ENCODE data around the gene TIMM13. TPM values are rescaled to one million over a fixed set of nuclear protein-coding genes. Genes with fewer than 3 reads are reported as not detected.
A peak's percentile ranks its signal among the peaks of the same experiment; 100 is the strongest.

The TIMM13 gene
- total RNA-seq, 1 experiment from 2014 or later: 188 TPM

GRCh38 chr19:2391118-2391725, 36.2 kb downstream of the TIMM13 start:
- Mint-ChIP-seq H3K36me3 (ENCODE audit: insufficient read depth, unreplicated experiment) (no peaks in the 10 kb centered on the region), H3K4me1 (ENCODE audit: insufficient read depth, unreplicated experiment) (peaks cover 12% of the 10 kb centered on the region), H3K27me3 (ENCODE audit: insufficient read depth, unreplicated experiment) (no peaks in the 10 kb centered on the region), H3K27ac (ENCODE audit: low read depth, unreplicated experiment) (no peak overlapping the region), H3K4me3 (ENCODE audit: unreplicated experiment) (no peak overlapping the region), H3K9me3 (ENCODE audit: unreplicated experiment) (no peaks in the 10 kb centered on the region)
- CTCF ChIA-PET: interaction anchor here (0.6 to 2.8 kb wide), 21 partner anchors 8 to 358 kb away, joined by 3 to 12 read pairs (median 4); no protein-coding TSS in a partner anchor
- peak; percentile 78 for TF ChIP-seq CTCF (IDR thresholded peaks at IDR 0.05; ENCODE audit: unreplicated experiment)
- intact Hi-C loops (cut with micrococcal nuclease): loop anchor here (1.0 to 2.0 kb wide), 4 partner anchors 62 to 235 kb away; partner anchors contain the start of genes LSM7, PLEKHJ1, SF3A2 and SPPL2B
- peak; percentile 76 for DNase-seq (ENCODE audit: unreplicated experiment)
- BruUV-seq (replicated peaks): no TSS peak
- POLR2A ChIA-PET: no interaction called here

- BruUV-seq (replicated peaks): no TSS peak
- Mint-ChIP-seq H3K9me3 (ENCODE audit: unreplicated experiment) (no peaks in the 10 kb centered on the region), H3K27me3 (ENCODE audit: insufficient read depth, unreplicated experiment) (no peaks in the 10 kb centered on the region), H3K4me1 (ENCODE audit: insufficient read depth, unreplicated experiment) (peaks cover 18% of the 10 kb centered on the region), H3K4me3 (ENCODE audit: unreplicated experiment) (no peak overlapping the region), H3K36me3 (ENCODE audit: insufficient read depth, unreplicated experiment) (no peaks in the 10 kb centered on the region), H3K27ac (ENCODE audit: low read depth, unreplicated experiment) (no peak overlapping the region)
- TF ChIP-seq CTCF (IDR thresholded peaks at IDR 0.05; ENCODE audit: unreplicated experiment): no peak
- ChIA-PET CTCF (interaction anchor here (0.8 to 0.9 kb wide), 2 partner anchors 154 to 248 kb away, joined by 3 to 4 read pairs; no protein-coding TSS in a partner anchor), POLR2A (no interaction called here)
- intact Hi-C loops (cut with micrococcal nuclease): no loop called here
- no peak for DNase-seq (ENCODE audit: unreplicated experiment)
Measured at GRCh38 chr19:2389594-2389993, 37.8 kb downstream of the TIMM13 start.

GRCh38 chr19:2387367-2388288, 39.8 kb downstream of the TIMM13 start:
- Mint-ChIP-seq H3K36me3 (ENCODE audit: insufficient read depth, unreplicated experiment) (no peaks in the 10 kb centered on the region), H3K4me1 (ENCODE audit: insufficient read depth, unreplicated experiment) (peaks cover 18% of the 10 kb centered on the region), H3K4me3 (ENCODE audit: unreplicated experiment) (no peak overlapping the region), H3K27ac (ENCODE audit: low read depth, unreplicated experiment) (no peak overlapping the region), H3K27me3 (ENCODE audit: insufficient read depth, unreplicated experiment) (no peaks in the 10 kb centered on the region), H3K9me3 (ENCODE audit: unreplicated experiment) (no peaks in the 10 kb centered on the region)
- intact Hi-C loops (cut with micrococcal nuclease): no loop called here
- no peak for DNase-seq (ENCODE audit: unreplicated experiment)
- TF ChIP-seq CTCF (IDR thresholded peaks at IDR 0.05; ENCODE audit: unreplicated experiment): no peak
- BruUV-seq (replicated peaks): no TSS peak
- CTCF ChIA-PET: interaction anchor here (1.2 to 1.5 kb wide), 2 partner anchors 60 to 150 kb away, joined by 4 to 6 read pairs; no protein-coding TSS in a partner anchor
- POLR2A ChIA-PET: no interaction called here

All from MCF 10A (cell line).